Activated gamma-delta T cell treated with Interleukin-2 at 50 U/mL for 16 hours (primary cell): ENCODE data around the gene FIGLA.

Experiments
- DNase-seq: peaks from one replicate; pipeline ENCODE4 v3.0.0-alpha.2; 2020

FIGLA gene

GRCh38 chr2:70769450-70769849 is 21.0 kb downstream of the FIGLA start:
- DNase-seq: no peak

- DNase-seq: no peak
These were observed 21.8 kb downstream of the FIGLA start for GRCh38 chr2:70768590-70769085.

GRCh38 chr2:70767699-70768589 is 22.5 kb downstream of the FIGLA start, which contains the start of gene ADD2:
ADD2 (minus strand) TSS chr2:70768200; CDS start chr2:70706408, 61,792 bp downstream.
- DNase-seq: peak; percentile 18

GRCh38 chr2:70767079-70767698 is 23.3 kb downstream of the FIGLA start:
- no peak for DNase-seq

- no peak for DNase-seq
These were observed 23.9 kb downstream of the FIGLA start for GRCh38 chr2:70766357-70767078.

GRCh38 chr2:70765507-70765906 is 24.9 kb downstream of the FIGLA start:
- DNase-seq: no peak

- DNase-seq: no peak
These were observed 31.0 kb downstream of the FIGLA start for GRCh38 chr2:70759446-70759845.

- no peak for DNase-seq
These were observed 32.5 kb downstream of the FIGLA start for GRCh38 chr2:70757966-70758365.

- DNase-seq: no peak
These were observed 33.1 kb downstream of the FIGLA start for GRCh38 chr2:70757360-70757759.

GRCh38 chr2:70756128-70756527 is 34.3 kb downstream of the FIGLA start:
- DNase-seq: no peak

- no peak for DNase-seq
These were observed 36.5 kb downstream of the FIGLA start for GRCh38 chr2:70753902-70754301.

GRCh38 chr2:70753031-70753430 is 37.4 kb downstream of the FIGLA start:
- no peak for DNase-seq

- DNase-seq: no peak
These were observed 38.0 kb downstream of the FIGLA start for GRCh38 chr2:70752396-70752795.

GRCh38 chr2:70751881-70752280 is 38.6 kb downstream of the FIGLA start:
- DNase-seq: no peak

GRCh38 chr2:70750320-70750719 is 40.1 kb downstream of the FIGLA start:
- DNase-seq: no peak

- DNase-seq: no peak
These were observed 42.2 kb downstream of the FIGLA start for GRCh38 chr2:70748002-70748784.

- DNase-seq: no peak
These were observed 43.2 kb downstream of the FIGLA start for GRCh38 chr2:70747284-70747683.

- DNase-seq: no peak
These were observed 44.1 kb downstream of the FIGLA start for GRCh38 chr2:70746094-70746974.

- DNase-seq: no peak
These were observed 45.1 kb downstream of the FIGLA start for GRCh38 chr2:70745276-70745825.

GRCh38 chr2:70744397-70744796 is 46.0 kb downstream of the FIGLA start:
- no peak for DNase-seq

GRCh38 chr2:70743677-70744076 is 46.8 kb downstream of the FIGLA start:
- no peak for DNase-seq
